Neural crest cell (in vitro differentiated cells): ENCODE data around the gene PGM1. TPM values are rescaled to one million over a fixed set of nuclear protein-coding genes. Genes with fewer than 3 reads are reported as not detected.

Source experiments
- DNase-seq: peaks from one replicate; pipeline ENCODE4 v3.0.0; 2021; ENCODE audit warnings: low read depth, mixed read lengths, low spot score
- H3K27ac Mint-ChIP-seq: one replicate; pipeline ENCODE4 v1.8.0; 2021; ENCODE audit warnings: mild to moderate bottlenecking, mixed read lengths; ENCODE audit not compliant: unreplicated experiment
- H3K27me3 Mint-ChIP-seq: 2 replicates; pipeline ENCODE4 v1.8.0; 2021; ENCODE audit warnings: low read depth, mild to moderate bottlenecking, mixed read lengths
- H3K36me3 Mint-ChIP-seq: 2 replicates; pipeline ENCODE4 v1.8.0; 2021; ENCODE audit warnings: low read depth, mild to moderate bottlenecking, mixed read lengths
- H3K4me1 Mint-ChIP-seq: 2 replicates; pipeline ENCODE4 v1.8.0; 2021; ENCODE audit warnings: mixed read lengths
- H3K4me3 Mint-ChIP-seq: one replicate; pipeline ENCODE4 v1.8.0; 2021; ENCODE audit warnings: mild to moderate bottlenecking, mixed read lengths
- H3K9me3 Mint-ChIP-seq: 2 replicates; pipeline ENCODE4 v1.8.0; 2021; ENCODE audit warnings: mixed read lengths
- CTCF ChIP-seq: fragments of 200-600 bp; sonication (generic); conservative IDR thresholded peaks from 2 replicates; pipeline ENCODE4 v1.5.0; 2021; ENCODE audit warnings: antibody characterized with exemption, mild to moderate bottlenecking
- total RNA-seq: library from RNA; stranded (reverse); gene quantifications from 2 replicates; pipeline ENCODE4 v1.2.1, GENCODE V29; 2021

The PGM1 gene
- total RNA-seq, 1 donor from 2014 or later: 35.3 TPM

- no peaks in the 10 kb centered on the region for H3K27me3 Mint-ChIP-seq
- no peak overlapping the region for H3K27ac Mint-ChIP-seq
- H3K36me3 Mint-ChIP-seq: peaks cover 6% of the 10 kb centered on the region
- no peak overlapping the region for H3K4me3 Mint-ChIP-seq
- H3K4me1 Mint-ChIP-seq: peaks cover 12% of the 10 kb centered on the region
- no peak for TF ChIP-seq CTCF
- peaks cover 5% of the 10 kb centered on the region for H3K9me3 Mint-ChIP-seq
- no peak for DNase-seq
Observed at GRCh38 chr1:63643517-63643916, 50.3 kb downstream of the PGM1 start.

DNA sequence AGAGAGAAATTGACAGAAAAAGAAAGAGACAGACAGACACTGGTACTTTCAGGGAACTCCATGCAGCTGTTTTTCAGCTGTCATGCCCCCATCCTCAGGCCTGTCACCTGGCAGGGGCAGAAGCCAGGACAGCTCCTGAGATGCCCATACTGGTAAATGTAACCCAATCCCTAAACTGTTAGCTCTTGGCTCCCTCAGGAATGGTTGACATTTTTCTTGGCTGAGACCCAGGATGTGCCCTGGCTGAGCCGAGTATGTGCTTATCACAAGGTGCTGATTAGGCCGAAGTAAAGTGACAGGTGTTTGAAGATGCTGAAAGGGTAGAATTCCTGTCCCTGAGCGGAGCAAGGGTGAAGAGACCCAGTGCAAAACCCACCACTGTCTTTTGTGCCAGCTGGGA lies 50.7 kb downstream of the PGM1 start:
- no peak overlapping the region for H3K27ac Mint-ChIP-seq
- H3K4me1 Mint-ChIP-seq: peaks cover 8% of the 10 kb centered on the region
- no peak overlapping the region for H3K4me3 Mint-ChIP-seq
- H3K36me3 Mint-ChIP-seq: peaks cover 6% of the 10 kb centered on the region
- no peaks in the 10 kb centered on the region for H3K27me3 Mint-ChIP-seq
- DNase-seq: no peak
- H3K9me3 Mint-ChIP-seq: peaks cover 5% of the 10 kb centered on the region
- no peak for TF ChIP-seq CTCF

- Mint-ChIP-seq H3K27me3 (no peaks in the 10 kb centered on the region), H3K27ac (no peak overlapping the region), H3K4me1 (no peaks in the 10 kb centered on the region), H3K9me3 (peaks cover 5% of the 10 kb centered on the region), H3K4me3 (no peak overlapping the region), H3K36me3 (peaks cover 6% of the 10 kb centered on the region)
- TF ChIP-seq CTCF: no peak
- DNase-seq: no peak
Observed at GRCh38 chr1:63645317-63645716, 52.1 kb downstream of the PGM1 start.

GRCh38 chr1:63648689-63649088 lies 55.5 kb downstream of the PGM1 start:
- DNase-seq: no peak
- Mint-ChIP-seq H3K27me3 (no peaks in the 10 kb centered on the region), H3K36me3 (peaks cover 9% of the 10 kb centered on the region), H3K27ac (no peak overlapping the region), H3K4me1 (no peaks in the 10 kb centered on the region), H3K4me3 (no peak overlapping the region), H3K9me3 (peaks cover 5% of the 10 kb centered on the region)
- TF ChIP-seq CTCF: no peak

DNA sequence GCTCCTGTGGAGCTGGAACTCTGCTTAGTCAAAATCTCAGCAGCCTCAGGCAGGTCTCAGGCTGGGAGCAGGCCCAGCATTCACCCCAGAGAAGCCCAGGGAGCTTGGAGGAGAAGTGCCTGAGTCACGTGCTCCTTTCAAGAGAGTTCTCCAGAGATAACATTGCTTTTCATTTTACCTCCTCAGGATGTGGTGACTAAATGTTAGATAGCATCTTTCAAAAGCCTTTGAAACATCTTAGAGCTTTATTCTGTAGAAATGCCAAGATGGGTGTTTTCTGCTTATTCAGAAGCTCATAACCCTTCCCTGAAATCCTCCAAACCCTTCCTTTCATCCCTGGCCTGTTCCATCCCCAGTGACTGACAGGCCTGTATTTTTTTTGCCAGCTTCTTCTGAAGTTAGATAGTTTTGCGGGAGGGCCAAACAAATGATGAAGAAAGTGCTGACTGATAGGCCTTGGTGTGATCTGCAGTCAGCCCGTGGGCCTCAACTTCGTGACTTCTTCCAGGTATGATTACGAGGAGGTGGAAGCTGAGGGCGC lies 58.0 kb downstream of the PGM1 start:
- H3K27me3 Mint-ChIP-seq: no peaks in the 10 kb centered on the region
- DNase-seq: no peak
- no peak for TF ChIP-seq CTCF
- H3K4me1 Mint-ChIP-seq: no peaks in the 10 kb centered on the region
- peaks cover 5% of the 10 kb centered on the region for H3K36me3 Mint-ChIP-seq
- H3K27ac Mint-ChIP-seq: peak overlapping the region; percentile 69
- H3K9me3 Mint-ChIP-seq: no peaks in the 10 kb centered on the region
- no peak overlapping the region for H3K4me3 Mint-ChIP-seq
